ENCODE measurements around the gene ZNF491.

ZNF491 gene

GRCh38 chr19:11759805-11760204 lies 38.5 kb upstream of the ZNF491 start:
- Mint-ChIP-seq H3K27me3 (ENCODE audit: low read depth, poor library complexity) (peaks cover 16% of the 10 kb centered on the region), H3K4me3 (no peak overlapping the region), H3K36me3 (ENCODE audit: low read depth) (no peaks in the 10 kb centered on the region), H3K27ac (no peak overlapping the region), H3K9me3 (peaks cover 68% of the 10 kb centered on the region), H3K4me1 (no peaks in the 10 kb centered on the region)
- no peak for TF ChIP-seq CTCF (IDR thresholded peaks at IDR 0.05)
- DNase-seq: no peak

- no peak overlapping the region for H3K4me3 Mint-ChIP-seq
- peaks cover 58% of the 10 kb centered on the region for H3K9me3 Mint-ChIP-seq
- TF ChIP-seq CTCF (IDR thresholded peaks at IDR 0.05): no peak
- no peak for DNase-seq
- peaks cover 25% of the 10 kb centered on the region for H3K27me3 Mint-ChIP-seq (ENCODE audit: low read depth, poor library complexity)
- H3K4me1 Mint-ChIP-seq: peaks cover 14% of the 10 kb centered on the region
- no peak overlapping the region for H3K27ac Mint-ChIP-seq
- H3K36me3 Mint-ChIP-seq (ENCODE audit: low read depth): no peaks in the 10 kb centered on the region
Measured at GRCh38 chr19:11763117-11763516, 35.2 kb upstream of the ZNF491 start.

DNA sequence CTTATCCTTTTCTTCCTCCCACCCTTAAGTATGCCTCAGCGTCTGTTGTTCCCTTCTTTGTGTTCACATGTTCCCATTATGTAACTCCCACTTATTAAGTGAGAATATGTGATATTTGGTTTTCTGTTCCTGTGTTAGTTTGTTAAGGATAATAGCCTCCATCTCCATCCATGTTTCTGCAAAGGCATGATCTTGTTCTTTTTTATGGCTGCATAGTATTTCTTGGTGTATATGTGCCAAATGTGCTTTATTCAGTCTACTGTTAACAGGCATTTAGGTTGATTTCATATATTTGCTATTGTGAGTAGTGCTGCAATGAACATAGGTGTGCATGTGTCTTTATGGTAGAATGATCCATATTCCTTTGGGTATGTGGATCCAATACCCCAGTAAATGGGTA lies 34.7 kb upstream of the ZNF491 start:
- DNase-seq: no peak
- H3K36me3 Mint-ChIP-seq (ENCODE audit: low read depth): peaks cover 1% of the 10 kb centered on the region
- H3K27ac Mint-ChIP-seq: no peak overlapping the region
- H3K4me1 Mint-ChIP-seq: peaks cover 16% of the 10 kb centered on the region
- peaks cover 58% of the 10 kb centered on the region for H3K9me3 Mint-ChIP-seq
- no peak overlapping the region for H3K4me3 Mint-ChIP-seq
- no peak for TF ChIP-seq CTCF (IDR thresholded peaks at IDR 0.05)
- peaks cover 25% of the 10 kb centered on the region for H3K27me3 Mint-ChIP-seq (ENCODE audit: low read depth, poor library complexity)

- H3K27ac Mint-ChIP-seq: peak within 1 kb of the TSS; percentile 97
- H3K4me3 Mint-ChIP-seq: peak within 1 kb of the TSS; percentile 96
- H3K27me3 Mint-ChIP-seq (ENCODE audit: low read depth, poor library complexity): peaks cover 14% of the 10 kb centered on the region
- peaks cover 75% of the 10 kb centered on the region for H3K9me3 Mint-ChIP-seq
- peak; percentile 97 for DNase-seq
- TF ChIP-seq CTCF (IDR thresholded peaks at IDR 0.05): no peak
- peaks cover 16% of the 10 kb centered on the region for H3K4me1 Mint-ChIP-seq
- H3K36me3 Mint-ChIP-seq (ENCODE audit: low read depth): peaks cover 20% of the 10 kb centered on the region
Measured at GRCh38 chr19:11766597-11767591, 31.4 kb upstream of the ZNF491 start, which contains the start of gene ZNF441. Gene ZNF441, plus strand, starts transcription at chr19:11767000. Its CDS starts 194 bp downstream, at chr19:11767194.

- no peak overlapping the region for H3K27ac Mint-ChIP-seq
- peaks cover 16% of the 10 kb centered on the region for H3K4me1 Mint-ChIP-seq
- H3K4me3 Mint-ChIP-seq: peak overlapping the region; percentile 96
- TF ChIP-seq CTCF (IDR thresholded peaks at IDR 0.05): no peak
- peaks cover 25% of the 10 kb centered on the region for H3K36me3 Mint-ChIP-seq (ENCODE audit: low read depth)
- peaks cover 10% of the 10 kb centered on the region for H3K27me3 Mint-ChIP-seq (ENCODE audit: low read depth, poor library complexity)
- DNase-seq: peak; percentile 21
- H3K9me3 Mint-ChIP-seq: peaks cover 74% of the 10 kb centered on the region
Measured at GRCh38 chr19:11767633-11768133, 30.6 kb upstream of the ZNF491 start.
